SK-N-SH treated with all-trans-retinoic acid at 6 μM for 48 hours (cell line): ENCODE measurements around the gene SMARCAL1.

Experiments used
- ATAC-seq: fragments of 200-7000 bp; cut with Tn5 transposase; 3 replicates; pipeline ENCODE4 v1.9.1; 2020; ENCODE audit warnings: mild to moderate bottlenecking, moderate library complexity
- ARNTL ChIP-seq: fragments of 450-650 bp; formaldehyde crosslinking; IDR thresholded peaks from 2 replicates; pipeline ENCODE4 v1.5.0; 2020; ENCODE audit warnings: low read depth, mild to moderate bottlenecking, moderate library complexity, borderline replicate concordance
- BACH2 ChIP-seq: fragments of 250-450 bp; sonication (Bioruptor Pico); IDR thresholded peaks from 2 replicates; pipeline ENCODE4 v1.9.0; 2021; ENCODE audit warnings: mild to moderate bottlenecking, borderline replicate concordance
- CSDC2 ChIP-seq: fragments of 250-450 bp; sonication (Bioruptor Pico); IDR thresholded peaks from 2 replicates; pipeline ENCODE4 v1.5.0; 2020; ENCODE audit warnings: mild to moderate bottlenecking, moderate library complexity
- ESRRG ChIP-seq: fragments of 250-450 bp; sonication (Bioruptor Pico); IDR thresholded peaks from 2 replicates; pipeline ENCODE4 v1.6.1; 2021; ENCODE audit warnings: mild to moderate bottlenecking
- GLIS3 ChIP-seq: fragments of 250-450 bp; sonication (Bioruptor Pico); IDR thresholded peaks from 2 replicates; pipeline ENCODE4 v1.5.0; 2020; ENCODE audit warnings: mild to moderate bottlenecking, moderate library complexity
- ISL1 ChIP-seq: fragments of 250-450 bp; sonication (Bioruptor Pico); IDR thresholded peaks from 2 replicates; pipeline ENCODE4 v2.1.2; 2022; ENCODE audit warnings: mild to moderate bottlenecking, moderate library complexity
- OSR1 ChIP-seq: fragments of 250-450 bp; sonication (Bioruptor Pico); IDR thresholded peaks from 2 replicates; pipeline ENCODE4 v1.8.0; 2022; ENCODE audit warnings: moderate library complexity, mild to moderate bottlenecking, inconsistent platforms
- PPARA ChIP-seq: fragments of 250-450 bp; sonication (Bioruptor Pico); IDR thresholded peaks from 2 replicates; pipeline ENCODE4 v1.5.0; 2020; ENCODE audit warnings: mild to moderate bottlenecking, borderline replicate concordance
- RARB ChIP-seq: fragments of 250-450 bp; sonication (Bioruptor Pico); IDR thresholded peaks from 2 replicates; pipeline ENCODE4 v1.8.0; 2021; ENCODE audit warnings: mild to moderate bottlenecking, moderate library complexity
- SNAI2 ChIP-seq: fragments of 250-450 bp; sonication (Bioruptor Pico); IDR thresholded peaks from 2 replicates; pipeline ENCODE4 v1.5.0; 2020; ENCODE audit warnings: mild to moderate bottlenecking, moderate library complexity
- TCF4 ChIP-seq: fragments of 250-450 bp; sonication (Bioruptor Pico); IDR thresholded peaks from 2 replicates; pipeline ENCODE4 v1.8.0; 2021; ENCODE audit warnings: mild to moderate bottlenecking, moderate library complexity, borderline replicate concordance
- ZC3H10 ChIP-seq: fragments of 250-450 bp; sonication (Bioruptor Pico); IDR thresholded peaks from 2 replicates; pipeline ENCODE4 v1.5.1; 2021; ENCODE audit warnings: mild to moderate bottlenecking, moderate library complexity
- ZFP3 ChIP-seq: fragments of 250-450 bp; sonication (Bioruptor Pico); IDR thresholded peaks from 2 replicates; pipeline ENCODE4 v1.5.0; 2020; ENCODE audit warnings: mild to moderate bottlenecking, moderate library complexity
- ZFP30 ChIP-seq: fragments of 450-650 bp; formaldehyde crosslinking; IDR thresholded peaks from 2 replicates; pipeline ENCODE4 v1.5.0; 2022; ENCODE audit warnings: mild to moderate bottlenecking, moderate library complexity
- ZNF565 ChIP-seq: fragments of 450-650 bp; formaldehyde crosslinking; conservative IDR thresholded peaks from 2 replicates; pipeline ENCODE4 v1.5.0; 2020; ENCODE audit warnings: low read depth, mild to moderate bottlenecking, moderate library complexity
- ZNF70 ChIP-seq: fragments of 450-650 bp; formaldehyde crosslinking; IDR thresholded peaks from 2 replicates; pipeline ENCODE4 v1.5.0; 2020; ENCODE audit warnings: mild to moderate bottlenecking, moderate library complexity
- ZNF8 ChIP-seq: fragments of 450-650 bp; formaldehyde crosslinking; IDR thresholded peaks from 2 replicates; pipeline ENCODE4 v1.5.0; 2020; ENCODE audit warnings: mild to moderate bottlenecking, moderate library complexity
- TF ChIP-seq, protein P1 (sequence below): fragments of 250-450 bp; sonication (Bioruptor Pico); IDR thresholded peaks from 2 replicates; pipeline ENCODE4 v1.5.0; 2020; ENCODE audit warnings: mild to moderate bottlenecking, moderate library complexity
- TF ChIP-seq, protein P2 (sequence below): fragments of 250-450 bp; sonication (Bioruptor Pico); IDR thresholded peaks from 2 replicates; pipeline ENCODE4 v1.8.0; 2020; ENCODE audit warnings: mild to moderate bottlenecking, moderate library complexity, borderline replicate concordance
- TF ChIP-seq, protein P3 (sequence below): fragments of 250-450 bp; sonication (Bioruptor Pico); IDR thresholded peaks from 2 replicates; pipeline ENCODE4 v1.8.0; 2021; ENCODE audit warnings: low read depth, mild to moderate bottlenecking, moderate library complexity, borderline replicate concordance
- TF ChIP-seq, protein P4 (sequence below): fragments of 250-450 bp; sonication (Bioruptor Pico); IDR thresholded peaks from 2 replicates; pipeline ENCODE4 v1.5.1; 2021; ENCODE audit warnings: mild to moderate bottlenecking, moderate library complexity
- TF ChIP-seq, protein P5 (sequence below): fragments of 250-450 bp; sonication (Bioruptor Pico); IDR thresholded peaks from 2 replicates; pipeline ENCODE4 v1.5.1; 2020; ENCODE audit warnings: low read depth, mild to moderate bottlenecking, moderate library complexity

Gene SMARCAL1

DNA sequence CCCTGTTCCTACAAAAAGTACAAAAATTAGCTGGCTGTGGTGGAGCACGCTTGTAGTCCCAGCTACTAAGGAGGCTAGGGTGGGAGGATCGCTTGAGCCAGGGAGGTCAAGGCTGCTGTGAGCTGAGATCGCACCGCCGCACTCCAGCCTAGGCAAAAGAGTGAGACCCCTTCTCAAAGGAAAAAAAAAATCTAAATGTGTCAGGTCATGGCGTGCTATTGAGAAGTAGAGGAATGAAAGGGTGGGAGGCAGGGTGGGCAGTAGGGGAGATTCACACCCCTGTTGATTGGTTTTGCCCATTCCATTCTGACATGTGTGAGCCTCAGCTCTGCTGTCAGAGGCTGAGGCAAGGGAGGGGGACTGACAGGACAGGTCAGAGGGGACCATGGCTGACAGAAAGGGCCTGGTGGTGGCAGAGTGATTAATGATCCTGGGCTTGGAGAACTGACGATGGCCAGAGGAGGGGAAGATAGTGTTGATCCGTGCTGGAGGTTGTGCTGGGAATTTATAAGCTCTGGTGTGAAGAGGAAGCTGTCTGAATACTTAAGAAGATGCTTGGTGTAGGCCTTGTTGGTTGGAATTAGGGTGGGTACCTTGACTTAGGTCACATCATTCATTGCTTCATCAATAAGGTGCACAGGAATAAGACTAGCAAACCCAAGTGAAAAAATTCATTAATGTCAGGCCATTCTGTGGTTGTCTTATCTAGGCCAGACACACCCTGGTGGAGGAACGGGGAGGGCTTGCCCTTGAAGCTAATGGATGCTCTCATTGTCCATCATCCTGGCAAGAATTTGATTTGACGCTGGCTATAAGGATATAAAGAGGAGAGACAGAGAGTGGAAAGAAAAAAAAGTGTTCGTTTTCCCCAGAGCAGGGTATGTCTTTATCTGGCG lies 19.1 kb upstream of the SMARCAL1 start:
- TF ChIP-seq, protein P1, sequence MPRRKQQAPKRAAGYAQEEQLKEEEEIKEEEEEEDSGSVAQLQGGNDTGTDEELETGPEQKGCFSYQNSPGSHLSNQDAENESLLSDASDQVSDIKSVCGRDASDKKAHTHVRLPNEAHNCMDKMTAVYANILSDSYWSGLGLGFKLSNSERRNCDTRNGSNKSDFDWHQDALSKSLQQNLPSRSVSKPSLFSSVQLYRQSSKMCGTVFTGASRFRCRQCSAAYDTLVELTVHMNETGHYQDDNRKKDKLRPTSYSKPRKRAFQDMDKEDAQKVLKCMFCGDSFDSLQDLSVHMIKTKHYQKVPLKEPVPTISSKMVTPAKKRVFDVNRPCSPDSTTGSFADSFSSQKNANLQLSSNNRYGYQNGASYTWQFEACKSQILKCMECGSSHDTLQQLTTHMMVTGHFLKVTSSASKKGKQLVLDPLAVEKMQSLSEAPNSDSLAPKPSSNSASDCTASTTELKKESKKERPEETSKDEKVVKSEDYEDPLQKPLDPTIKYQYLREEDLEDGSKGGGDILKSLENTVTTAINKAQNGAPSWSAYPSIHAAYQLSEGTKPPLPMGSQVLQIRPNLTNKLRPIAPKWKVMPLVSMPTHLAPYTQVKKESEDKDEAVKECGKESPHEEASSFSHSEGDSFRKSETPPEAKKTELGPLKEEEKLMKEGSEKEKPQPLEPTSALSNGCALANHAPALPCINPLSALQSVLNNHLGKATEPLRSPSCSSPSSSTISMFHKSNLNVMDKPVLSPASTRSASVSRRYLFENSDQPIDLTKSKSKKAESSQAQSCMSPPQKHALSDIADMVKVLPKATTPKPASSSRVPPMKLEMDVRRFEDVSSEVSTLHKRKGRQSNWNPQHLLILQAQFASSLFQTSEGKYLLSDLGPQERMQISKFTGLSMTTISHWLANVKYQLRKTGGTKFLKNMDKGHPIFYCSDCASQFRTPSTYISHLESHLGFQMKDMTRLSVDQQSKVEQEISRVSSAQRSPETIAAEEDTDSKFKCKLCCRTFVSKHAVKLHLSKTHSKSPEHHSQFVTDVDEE (CRISPR knock-in tag) = no peak
- no peak for TF ChIP-seq TCF4 (CRISPR knock-in tag)
- TF ChIP-seq RARB (CRISPR knock-in tag) = no peak
- no peak for TF ChIP-seq ARNTL (CRISPR knock-in tag)
- TF ChIP-seq, protein P2, sequence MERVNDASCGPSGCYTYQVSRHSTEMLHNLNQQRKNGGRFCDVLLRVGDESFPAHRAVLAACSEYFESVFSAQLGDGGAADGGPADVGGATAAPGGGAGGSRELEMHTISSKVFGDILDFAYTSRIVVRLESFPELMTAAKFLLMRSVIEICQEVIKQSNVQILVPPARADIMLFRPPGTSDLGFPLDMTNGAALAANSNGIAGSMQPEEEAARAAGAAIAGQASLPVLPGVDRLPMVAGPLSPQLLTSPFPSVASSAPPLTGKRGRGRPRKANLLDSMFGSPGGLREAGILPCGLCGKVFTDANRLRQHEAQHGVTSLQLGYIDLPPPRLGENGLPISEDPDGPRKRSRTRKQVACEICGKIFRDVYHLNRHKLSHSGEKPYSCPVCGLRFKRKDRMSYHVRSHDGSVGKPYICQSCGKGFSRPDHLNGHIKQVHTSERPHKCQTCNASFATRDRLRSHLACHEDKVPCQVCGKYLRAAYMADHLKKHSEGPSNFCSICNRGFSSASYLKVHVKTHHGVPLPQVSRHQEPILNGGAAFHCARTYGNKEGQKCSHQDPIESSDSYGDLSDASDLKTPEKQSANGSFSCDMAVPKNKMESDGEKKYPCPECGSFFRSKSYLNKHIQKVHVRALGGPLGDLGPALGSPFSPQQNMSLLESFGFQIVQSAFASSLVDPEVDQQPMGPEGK (CRISPR knock-in tag) = no peak
- TF ChIP-seq ISL1 (CRISPR knock-in tag) = no peak
- TF ChIP-seq, protein P3, sequence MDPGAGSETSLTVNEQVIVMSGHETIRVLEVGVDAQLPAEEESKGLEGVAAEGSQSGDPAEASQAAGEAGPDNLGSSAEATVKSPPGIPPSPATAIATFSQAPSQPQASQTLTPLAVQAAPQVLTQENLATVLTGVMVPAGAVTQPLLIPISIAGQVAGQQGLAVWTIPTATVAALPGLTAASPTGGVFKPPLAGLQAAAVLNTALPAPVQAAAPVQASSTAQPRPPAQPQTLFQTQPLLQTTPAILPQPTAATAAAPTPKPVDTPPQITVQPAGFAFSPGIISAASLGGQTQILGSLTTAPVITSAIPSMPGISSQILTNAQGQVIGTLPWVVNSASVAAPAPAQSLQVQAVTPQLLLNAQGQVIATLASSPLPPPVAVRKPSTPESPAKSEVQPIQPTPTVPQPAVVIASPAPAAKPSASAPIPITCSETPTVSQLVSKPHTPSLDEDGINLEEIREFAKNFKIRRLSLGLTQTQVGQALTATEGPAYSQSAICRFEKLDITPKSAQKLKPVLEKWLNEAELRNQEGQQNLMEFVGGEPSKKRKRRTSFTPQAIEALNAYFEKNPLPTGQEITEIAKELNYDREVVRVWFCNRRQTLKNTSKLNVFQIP (CRISPR knock-in tag) = no peak
- TF ChIP-seq ZNF70 (CRISPR knock-in tag) = no peak
- no peak for TF ChIP-seq CSDC2 (CRISPR knock-in tag)
- TF ChIP-seq ZNF8 (CRISPR knock-in tag) = no peak
- no peak for TF ChIP-seq OSR1
- TF ChIP-seq BACH2 (CRISPR knock-in tag) = no peak
- TF ChIP-seq, protein P4, sequence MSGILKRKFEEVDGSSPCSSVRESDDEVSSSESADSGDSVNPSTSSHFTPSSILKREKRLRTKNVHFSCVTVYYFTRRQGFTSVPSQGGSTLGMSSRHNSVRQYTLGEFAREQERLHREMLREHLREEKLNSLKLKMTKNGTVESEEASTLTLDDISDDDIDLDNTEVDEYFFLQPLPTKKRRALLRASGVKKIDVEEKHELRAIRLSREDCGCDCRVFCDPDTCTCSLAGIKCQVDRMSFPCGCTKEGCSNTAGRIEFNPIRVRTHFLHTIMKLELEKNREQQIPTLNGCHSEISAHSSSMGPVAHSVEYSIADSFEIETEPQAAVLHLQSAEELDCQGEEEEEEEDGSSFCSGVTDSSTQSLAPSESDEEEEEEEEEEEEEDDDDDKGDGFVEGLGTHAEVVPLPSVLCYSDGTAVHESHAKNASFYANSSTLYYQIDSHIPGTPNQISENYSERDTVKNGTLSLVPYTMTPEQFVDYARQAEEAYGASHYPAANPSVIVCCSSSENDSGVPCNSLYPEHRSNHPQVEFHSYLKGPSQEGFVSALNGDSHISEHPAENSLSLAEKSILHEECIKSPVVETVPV (CRISPR knock-in tag) = no peak
- no peak for TF ChIP-seq SNAI2 (CRISPR knock-in tag)
- no peak for TF ChIP-seq ZFP3 (CRISPR knock-in tag)
- ATAC-seq = no peak

DNA sequence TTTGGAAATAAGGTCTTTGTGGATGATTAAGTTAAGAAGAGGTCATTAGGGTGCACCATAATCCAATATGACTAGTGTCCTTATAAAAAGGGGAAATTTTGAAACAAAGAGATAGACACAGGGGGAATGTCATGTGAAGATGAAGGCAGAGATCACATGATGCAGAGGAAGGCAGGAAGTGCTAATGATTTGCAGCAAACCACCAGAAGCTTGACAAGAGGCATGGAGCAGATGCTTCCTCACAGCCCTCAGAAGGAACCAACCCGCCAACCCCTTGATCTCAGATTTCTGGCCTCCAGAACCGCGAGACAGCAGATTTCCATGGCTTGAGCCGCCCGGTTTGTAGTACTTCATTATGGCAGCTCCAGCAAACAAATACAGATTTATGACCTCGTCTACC lies 17.4 kb upstream of the SMARCAL1 start:
- TF ChIP-seq OSR1 (no peak), ESRRG (CRISPR knock-in tag) (no peak), ZFP30 (CRISPR knock-in tag) (no peak), ZNF565 (CRISPR knock-in tag) (no peak), ZNF8 (CRISPR knock-in tag) (no peak), ZC3H10 (CRISPR knock-in tag) (no peak), BACH2 (CRISPR knock-in tag) (no peak), ISL1 (CRISPR knock-in tag) (no peak), SNAI2 (CRISPR knock-in tag) (no peak), ZNF70 (CRISPR knock-in tag) (no peak), TCF4 (CRISPR knock-in tag) (no peak), CSDC2 (CRISPR knock-in tag) (no peak), GLIS3 (CRISPR knock-in tag) (no peak), PPARA (CRISPR knock-in tag) (no peak), ZFP3 (CRISPR knock-in tag) (no peak)
- TF ChIP-seq, protein P3 (CRISPR knock-in tag) = no peak
- TF ChIP-seq, protein P2 (CRISPR knock-in tag) = no peak
- TF ChIP-seq, protein P4 (CRISPR knock-in tag) = no peak
- TF ChIP-seq, protein P5, sequence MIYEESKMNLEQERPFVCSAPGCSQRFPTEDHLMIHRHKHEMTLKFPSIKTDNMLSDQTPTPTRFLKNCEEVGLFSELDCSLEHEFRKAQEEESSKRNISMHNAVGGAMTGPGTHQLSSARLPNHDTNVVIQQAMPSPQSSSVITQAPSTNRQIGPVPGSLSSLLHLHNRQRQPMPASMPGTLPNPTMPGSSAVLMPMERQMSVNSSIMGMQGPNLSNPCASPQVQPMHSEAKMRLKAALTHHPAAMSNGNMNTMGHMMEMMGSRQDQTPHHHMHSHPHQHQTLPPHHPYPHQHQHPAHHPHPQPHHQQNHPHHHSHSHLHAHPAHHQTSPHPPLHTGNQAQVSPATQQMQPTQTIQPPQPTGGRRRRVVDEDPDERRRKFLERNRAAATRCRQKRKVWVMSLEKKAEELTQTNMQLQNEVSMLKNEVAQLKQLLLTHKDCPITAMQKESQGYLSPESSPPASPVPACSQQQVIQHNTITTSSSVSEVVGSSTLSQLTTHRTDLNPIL (CRISPR knock-in tag) = no peak

More for the DNA sequence above, 17.4 kb upstream of the SMARCAL1 start:
- ATAC-seq = no peak
